Chondrocyte (in vitro differentiated cells): ENCODE data around the gene UXS1. TPM values are rescaled to one million over a fixed set of nuclear protein-coding genes. Genes with fewer than 3 reads are reported as not detected.

ENCODE experiments used
- DNase-seq: peaks from one replicate; pipeline ENCODE4 v3.0.0; 2021; ENCODE audit warnings: mixed read lengths, low spot score
- H3K27ac Mint-ChIP-seq: one replicate; pipeline ENCODE4 v1.8.0; 2021; ENCODE audit warnings: mild to moderate bottlenecking, moderate library complexity, mixed read lengths; ENCODE audit not compliant: unreplicated experiment
- H3K27me3 Mint-ChIP-seq: 2 replicates; pipeline ENCODE4 v1.8.0; 2021; ENCODE audit warnings: low read depth, mixed read lengths
- H3K36me3 Mint-ChIP-seq: 2 replicates; pipeline ENCODE4 v1.8.0; 2021; ENCODE audit warnings: low read depth, mixed read lengths
- H3K4me1 Mint-ChIP-seq: 2 replicates; pipeline ENCODE4 v1.8.0; 2021; ENCODE audit warnings: low read depth, mild to moderate bottlenecking, mixed read lengths
- H3K4me3 Mint-ChIP-seq: one replicate; pipeline ENCODE4 v1.8.0; 2021; ENCODE audit warnings: mild to moderate bottlenecking, moderate library complexity, mixed read lengths; ENCODE audit not compliant: unreplicated experiment
- H3K9me3 Mint-ChIP-seq: 2 replicates; pipeline ENCODE4 v1.8.0; 2021; ENCODE audit warnings: low read depth, mixed read lengths
- CTCF ChIP-seq: fragments of 200-600 bp; sonication (generic); IDR thresholded peaks from 2 replicates; pipeline ENCODE4 v1.5.0; 2021; ENCODE audit warnings: antibody characterized with exemption, mild to moderate bottlenecking, moderate library complexity
- total RNA-seq: library from RNA; stranded (reverse); gene quantifications from 3 replicates; pipeline ENCODE4 v1.2.1, GENCODE V29; 2021

The UXS1 gene
- total RNA-seq, 1 donor from 2014 or later: 19.7 TPM

- Mint-ChIP-seq H3K27me3 (peaks cover 34% of the 10 kb centered on the region), H3K4me3 (no peak overlapping the region), H3K36me3 (peaks cover 2% of the 10 kb centered on the region), H3K4me1 (peaks cover 12% of the 10 kb centered on the region), H3K27ac (no peak overlapping the region), H3K9me3 (no peaks in the 10 kb centered on the region)
- DNase-seq: no peak
- TF ChIP-seq CTCF: no peak
Measured at GRCh38 chr2:106201661-106202060, 7.6 kb upstream of the UXS1 start.

DNA sequence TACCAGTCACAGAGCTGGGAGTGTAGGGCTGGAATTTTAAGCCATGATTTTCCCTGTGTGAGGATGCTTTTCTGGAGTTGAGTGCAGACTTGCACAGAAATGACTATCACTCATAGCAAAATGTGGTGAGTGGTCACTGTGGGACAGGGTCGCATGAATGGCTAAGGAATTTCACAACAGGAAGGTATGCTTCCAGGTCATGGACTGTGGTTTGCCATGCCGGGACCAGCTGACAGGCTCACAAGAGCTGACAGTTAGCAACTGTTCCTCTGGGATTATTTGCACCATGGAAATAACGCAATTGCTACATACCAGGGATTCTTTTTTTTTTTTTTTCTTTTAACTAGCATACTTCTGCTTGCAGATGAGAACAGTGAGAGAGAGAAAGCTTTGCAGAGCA lies 3.8 kb upstream of the UXS1 start:
- Mint-ChIP-seq H3K36me3 (no peaks in the 10 kb centered on the region), H3K27ac (peak overlapping the region; percentile 24), H3K4me3 (no peak overlapping the region), H3K9me3 (no peaks in the 10 kb centered on the region), H3K27me3 (peaks cover 20% of the 10 kb centered on the region), H3K4me1 (peaks cover 22% of the 10 kb centered on the region)
- no peak for TF ChIP-seq CTCF
- no peak for DNase-seq

GRCh38 chr2:106195981-106196380 lies 1.9 kb upstream of the UXS1 start:
- no peaks in the 10 kb centered on the region for H3K36me3 Mint-ChIP-seq
- peaks cover 32% of the 10 kb centered on the region for H3K4me1 Mint-ChIP-seq
- DNase-seq: no peak
- no peak overlapping the region for H3K27ac Mint-ChIP-seq
- H3K27me3 Mint-ChIP-seq: peaks cover 8% of the 10 kb centered on the region
- no peak overlapping the region for H3K4me3 Mint-ChIP-seq
- no peaks in the 10 kb centered on the region for H3K9me3 Mint-ChIP-seq
- TF ChIP-seq CTCF: no peak

DNA sequence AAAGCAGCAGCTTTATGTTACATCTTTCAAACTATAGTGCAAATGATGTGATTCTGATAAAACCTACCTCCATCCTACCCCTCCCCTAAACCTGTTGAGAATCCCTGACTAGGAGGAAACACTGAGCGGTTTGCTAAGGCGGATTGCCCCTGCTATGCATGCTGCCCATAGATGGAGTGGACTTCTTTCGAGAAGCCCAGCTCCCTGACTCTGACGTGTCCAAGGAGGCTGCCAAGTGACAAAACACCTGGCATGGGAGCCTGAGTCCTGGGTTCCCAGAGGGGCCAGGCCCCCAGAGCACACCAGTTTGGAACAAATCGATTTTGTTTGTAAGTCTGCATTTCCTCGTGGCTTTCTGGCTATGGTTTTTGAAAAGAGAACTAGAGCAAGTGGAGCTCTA lies 1.4 kb upstream of the UXS1 start:
- Mint-ChIP-seq H3K4me1 (peaks cover 32% of the 10 kb centered on the region), H3K36me3 (no peaks in the 10 kb centered on the region), H3K27me3 (peaks cover 4% of the 10 kb centered on the region), H3K9me3 (no peaks in the 10 kb centered on the region), H3K27ac (no peak overlapping the region), H3K4me3 (no peak overlapping the region)
- TF ChIP-seq CTCF: no peak
- no peak for DNase-seq

DNA sequence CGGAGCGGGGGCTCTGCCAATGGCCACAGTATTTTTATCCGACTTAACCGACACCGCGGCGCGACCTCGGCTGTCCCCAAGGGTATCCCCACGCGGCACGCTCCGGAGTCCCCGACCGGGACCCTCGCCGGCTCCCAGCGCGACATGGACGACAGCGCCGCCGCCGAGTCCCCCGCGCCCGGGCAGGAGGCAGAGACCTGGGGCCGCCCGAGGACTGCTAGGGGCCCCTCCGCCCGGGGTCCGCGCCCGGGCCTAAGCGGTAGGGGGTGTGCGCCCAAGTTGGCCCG lies 468 bp downstream of the UXS1 start:
- DNase-seq: no peak
- no peak overlapping the region for H3K27ac Mint-ChIP-seq
- H3K36me3 Mint-ChIP-seq: no peaks in the 10 kb centered on the region
- H3K4me1 Mint-ChIP-seq: peaks cover 30% of the 10 kb centered on the region
- no peak for TF ChIP-seq CTCF
- H3K27me3 Mint-ChIP-seq: peaks cover 4% of the 10 kb centered on the region
- H3K9me3 Mint-ChIP-seq: no peaks in the 10 kb centered on the region
- peak overlapping the region; percentile 69 for H3K4me3 Mint-ChIP-seq
